MM.1S (cell line): ENCODE measurements around the gene INTS4.

Source experiments
- CTCF ChIP-seq: fragments of 300-600 bp; sonication (generic); IDR thresholded peaks from 2 replicates; pipeline ENCODE4 v1.5.1; 2016; ENCODE audit warnings: antibody characterized with exemption, low read length, mixed read lengths
- EZH2 ChIP-seq: fragments of 300-600 bp; sonication (generic); optimal IDR thresholded peaks from 2 replicates; pipeline ENCODE3; 2017; ENCODE audit warnings: low read depth, mild to moderate bottlenecking, antibody characterized with exemption, low read length, mixed read lengths
- EZH2phosphoT487 ChIP-seq: fragments of 300-600 bp; sonication (generic); IDR thresholded peaks from 2 replicates; pipeline ENCODE4 v1.6.1; 2018; ENCODE audit warnings: antibody characterized with exemption, low read length

- TF ChIP-seq EZH2 = no peak
- no peak for TF ChIP-seq CTCF
- TF ChIP-seq EZH2phosphoT487 = no peak
Measured at GRCh38 chr11:77967121-77967520, 27.3 kb downstream of the INTS4 start.
